HEK293T (cell line): ENCODE data around the gene MVB12B.

ENCODE experiments used
- ARNT ChIP-seq: fragments of 450-650 bp; IDR thresholded peaks from 2 replicates; pipeline ENCODE4 v1.6.1; 2017; ENCODE audit warnings: mild to moderate bottlenecking
- BHLHE40 ChIP-seq: fragments of 450-650 bp; IDR thresholded peaks from 2 replicates; pipeline ENCODE4 v1.6.1; 2016; ENCODE audit warnings: mild to moderate bottlenecking, moderate library complexity, borderline replicate concordance
- CTBP1 ChIP-seq: fragments of 450-650 bp; IDR thresholded peaks from 2 replicates; pipeline ENCODE4 v1.6.1; 2016; ENCODE audit warnings: borderline replicate concordance
- ELF4 ChIP-seq: fragments of 450-650 bp; IDR thresholded peaks from 2 replicates; pipeline ENCODE4 v1.6.1; 2017; ENCODE audit warnings: antibody characterized with exemption
- FOXA1 ChIP-seq: fragments of 450-650 bp; IDR thresholded peaks from 2 replicates; pipeline ENCODE4 v1.6.1; 2016; ENCODE audit warnings: mild to moderate bottlenecking
- FOXK2 ChIP-seq: fragments of 450-650 bp; IDR thresholded peaks from 2 replicates; pipeline ENCODE4 v1.6.1; 2016; ENCODE audit warnings: mild to moderate bottlenecking
- FOXM1 ChIP-seq: fragments of 450-650 bp; IDR thresholded peaks from 2 replicates; pipeline ENCODE4 v1.6.1; 2017; ENCODE audit warnings: mild to moderate bottlenecking, borderline replicate concordance
- HDGF ChIP-seq: fragments of 450-650 bp; IDR thresholded peaks from 2 replicates; pipeline ENCODE4 v1.6.1; 2017; ENCODE audit warnings: antibody characterized with exemption, borderline replicate concordance
- L3MBTL2 ChIP-seq: fragments of 450-650 bp; conservative IDR thresholded peaks from 2 replicates; pipeline ENCODE4 v1.6.1; 2016; ENCODE audit warnings: mild to moderate bottlenecking
- SP1 ChIP-seq: fragments of 450-650 bp; IDR thresholded peaks from 2 replicates; pipeline ENCODE4 v1.6.1; 2017
- SUZ12 ChIP-seq: fragments of 450-650 bp; IDR thresholded peaks from 2 replicates; pipeline ENCODE4 v1.6.1; 2016; ENCODE audit warnings: mild to moderate bottlenecking
- TARDBP ChIP-seq: fragments of 450-650 bp; IDR thresholded peaks from 2 replicates; pipeline ENCODE4 v1.6.1; 2016
- ZNF384 ChIP-seq: fragments of 450-650 bp; IDR thresholded peaks from 2 replicates; pipeline ENCODE4 v1.6.1; 2016
- TF ChIP-seq, protein P1 (sequence below): fragments of 450-650 bp; IDR thresholded peaks from 2 replicates; pipeline ENCODE4 v1.6.1; 2016

GRCh38 chr9:126319671-126320070 lies 7.0 kb upstream of the MVB12B start:
- no peak for TF ChIP-seq SP1
- no peak for TF ChIP-seq ELF4
- no peak for TF ChIP-seq FOXM1
- TF ChIP-seq ZNF384: no peak
- TF ChIP-seq FOXA1: no peak
- TF ChIP-seq BHLHE40: no peak
- TF ChIP-seq TARDBP: no peak
- TF ChIP-seq HDGF: no peak
- no peak for TF ChIP-seq SUZ12
- TF ChIP-seq CTBP1: no peak
- TF ChIP-seq L3MBTL2: no peak
- TF ChIP-seq FOXK2: no peak
- TF ChIP-seq ARNT: no peak
- TF ChIP-seq, protein P1, sequence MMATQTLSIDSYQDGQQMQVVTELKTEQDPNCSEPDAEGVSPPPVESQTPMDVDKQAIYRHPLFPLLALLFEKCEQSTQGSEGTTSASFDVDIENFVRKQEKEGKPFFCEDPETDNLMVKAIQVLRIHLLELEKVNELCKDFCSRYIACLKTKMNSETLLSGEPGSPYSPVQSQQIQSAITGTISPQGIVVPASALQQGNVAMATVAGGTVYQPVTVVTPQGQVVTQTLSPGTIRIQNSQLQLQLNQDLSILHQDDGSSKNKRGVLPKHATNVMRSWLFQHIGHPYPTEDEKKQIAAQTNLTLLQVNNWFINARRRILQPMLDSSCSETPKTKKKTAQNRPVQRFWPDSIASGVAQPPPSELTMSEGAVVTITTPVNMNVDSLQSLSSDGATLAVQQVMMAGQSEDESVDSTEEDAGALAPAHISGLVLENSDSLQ: no peak
